Activated CD8-positive, alpha-beta memory T cell treated with anti-CD3 and anti-CD28 coated beads, Interleukin-2, amount 50 U/mL, for 4 hours (primary cell): ENCODE data around the gene GALNT10.
"Not testable (repeated sequence)": the region's sequence is repeated elsewhere in the genome, so short reads cannot be mapped to it uniquely, and the experiment has no call there.

Experiments used
- DNase-seq: peaks from one replicate; pipeline ENCODE4 v3.0.0-alpha.2; 2020

GALNT10 gene, protein sequence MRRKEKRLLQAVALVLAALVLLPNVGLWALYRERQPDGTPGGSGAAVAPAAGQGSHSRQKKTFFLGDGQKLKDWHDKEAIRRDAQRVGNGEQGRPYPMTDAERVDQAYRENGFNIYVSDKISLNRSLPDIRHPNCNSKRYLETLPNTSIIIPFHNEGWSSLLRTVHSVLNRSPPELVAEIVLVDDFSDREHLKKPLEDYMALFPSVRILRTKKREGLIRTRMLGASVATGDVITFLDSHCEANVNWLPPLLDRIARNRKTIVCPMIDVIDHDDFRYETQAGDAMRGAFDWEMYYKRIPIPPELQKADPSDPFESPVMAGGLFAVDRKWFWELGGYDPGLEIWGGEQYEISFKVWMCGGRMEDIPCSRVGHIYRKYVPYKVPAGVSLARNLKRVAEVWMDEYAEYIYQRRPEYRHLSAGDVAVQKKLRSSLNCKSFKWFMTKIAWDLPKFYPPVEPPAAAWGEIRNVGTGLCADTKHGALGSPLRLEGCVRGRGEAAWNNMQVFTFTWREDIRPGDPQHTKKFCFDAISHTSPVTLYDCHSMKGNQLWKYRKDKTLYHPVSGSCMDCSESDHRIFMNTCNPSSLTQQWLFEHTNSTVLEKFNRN

GRCh38 chr5:154190595-154191304 lies at the start of gene GALNT10:
Gene GALNT10 (plus strand): TSS chr5:154190733. CDS start chr5:154190867, 134 bp downstream.
- peak; percentile 67 for DNase-seq

DNA sequence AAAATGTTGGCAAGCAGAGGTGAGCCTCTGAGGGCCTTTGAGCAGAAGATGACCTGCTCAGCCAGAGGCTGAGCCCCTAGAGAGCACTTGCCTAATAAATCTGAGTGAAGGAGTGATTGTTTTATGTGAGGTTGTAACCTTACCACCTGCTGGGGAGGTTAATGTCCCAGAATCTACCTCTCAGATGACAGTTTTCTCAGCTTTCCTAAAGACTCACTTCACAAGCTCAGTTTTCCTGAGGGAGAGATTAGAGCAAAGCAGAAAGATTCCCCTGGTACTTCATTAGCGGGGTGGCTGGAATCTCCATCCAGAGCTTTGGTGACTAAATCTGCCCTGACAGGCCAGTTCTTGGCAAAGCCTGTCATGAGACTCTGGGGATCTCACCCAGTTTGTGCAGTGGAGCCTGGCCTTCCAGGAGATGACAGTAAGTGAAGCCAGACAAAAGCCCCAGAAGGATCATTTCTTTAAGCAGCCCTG lies 48.8 kb upstream of the GALNT10 start:
- no peak for DNase-seq

DNA sequence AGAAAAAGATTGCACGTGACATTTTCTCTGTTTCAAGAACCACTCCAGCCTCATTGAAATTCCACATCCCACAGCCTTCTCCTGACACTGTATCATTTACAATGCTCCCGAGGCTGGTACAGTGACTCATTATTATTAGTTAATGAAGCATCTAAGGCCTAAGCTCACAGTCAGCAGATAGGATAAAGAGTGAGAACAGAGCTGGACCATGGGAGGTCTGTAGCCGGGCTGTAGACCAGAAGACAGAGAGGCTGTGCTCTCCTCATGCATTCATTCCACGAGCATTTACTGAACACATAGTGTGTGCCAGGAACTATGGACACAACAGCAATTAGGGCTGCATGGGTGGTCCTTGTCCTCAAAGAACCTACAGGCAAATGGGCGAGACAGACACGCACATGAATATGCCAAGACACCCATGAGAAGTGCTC lies 47.3 kb upstream of the GALNT10 start:
- DNase-seq = no peak

DNA sequence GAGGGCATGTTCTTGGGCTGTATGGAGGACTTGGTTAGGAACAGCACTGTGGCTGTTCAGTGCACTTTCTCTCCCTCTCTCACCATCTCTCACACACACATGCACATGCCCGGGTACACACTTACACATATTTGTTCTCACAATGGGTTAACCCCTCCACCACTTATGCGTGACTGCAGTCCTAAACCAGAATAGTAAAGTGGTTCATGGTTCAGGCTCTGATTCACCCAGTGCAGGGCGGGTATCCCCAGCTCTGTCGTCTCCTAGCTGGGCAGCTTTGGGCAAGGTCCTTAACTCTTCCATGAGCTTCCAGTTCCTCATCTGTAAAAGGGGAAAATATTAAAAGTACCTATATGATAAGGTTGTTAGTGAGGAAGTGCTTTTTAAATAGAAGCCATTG lies 45.3 kb upstream of the GALNT10 start:
- DNase-seq = no peak

GRCh38 chr5:154146409-154146808 lies 44.1 kb upstream of the GALNT10 start:
- DNase-seq = no peak

- no peak for DNase-seq
These were observed 42.9 kb upstream of the GALNT10 start for GRCh38 chr5:154147666-154148065.

- not testable (repeated sequence) for DNase-seq
These were observed 40.1 kb upstream of the GALNT10 start for GRCh38 chr5:154150471-154150870.

GRCh38 chr5:154157483-154158378 lies 32.8 kb upstream of the GALNT10 start:
- DNase-seq = no peak

GRCh38 chr5:154158379-154158737 lies 32.2 kb upstream of the GALNT10 start:
- DNase-seq = no peak

DNA sequence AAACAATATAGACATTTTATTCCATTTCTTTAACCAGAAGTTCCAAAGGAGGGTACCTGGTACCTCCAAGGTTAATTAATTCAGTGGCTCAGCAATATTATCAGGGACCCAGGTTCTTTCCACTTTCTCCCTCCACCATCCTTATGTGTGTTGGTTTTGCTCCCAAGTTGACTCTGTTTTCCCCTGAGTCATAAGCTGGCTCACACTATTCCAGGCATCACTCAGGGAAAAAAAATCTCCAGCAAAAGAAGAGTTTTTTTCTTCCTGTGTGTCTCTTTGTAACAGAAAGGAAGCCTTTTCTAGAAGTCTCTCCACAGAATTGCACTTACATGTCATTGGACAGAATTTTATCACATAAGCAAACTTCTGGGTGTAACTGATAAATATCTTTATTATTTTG lies 31.2 kb upstream of the GALNT10 start:
- DNase-seq = no peak

DNA sequence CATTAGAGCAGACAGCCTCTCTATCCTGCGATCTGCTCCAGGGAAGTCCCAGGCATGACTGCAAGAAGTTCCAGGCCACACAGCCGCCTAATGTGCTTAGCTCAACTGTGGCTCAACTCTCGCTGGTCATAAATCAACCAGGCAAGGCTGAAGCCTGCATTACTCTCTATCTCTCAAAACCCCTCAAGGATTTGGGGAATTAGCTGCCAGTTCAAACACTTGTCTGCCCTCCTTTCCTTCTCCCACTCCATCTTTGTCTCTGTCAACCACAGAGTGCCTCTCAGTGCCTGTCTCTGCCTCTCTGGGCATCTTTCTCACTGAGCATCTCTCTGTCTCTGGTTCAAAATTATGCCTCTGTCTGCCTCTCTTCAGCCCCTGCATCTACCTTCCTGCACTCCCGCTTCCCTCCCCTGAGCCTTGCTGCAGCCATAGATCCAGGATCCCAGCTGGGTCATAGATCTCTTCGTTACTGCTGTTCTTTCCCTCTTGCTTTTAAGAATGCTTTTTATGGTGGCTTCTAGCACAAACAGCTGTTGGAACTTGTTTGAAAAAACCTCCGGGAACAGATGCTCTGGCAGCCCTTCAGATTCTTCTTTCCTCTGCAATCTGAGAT lies 27.9 kb upstream of the GALNT10 start:
- DNase-seq = no peak

GRCh38 chr5:154163327-154164248 lies 26.9 kb upstream of the GALNT10 start:
- no peak for DNase-seq

GRCh38 chr5:154164249-154164581 lies 26.3 kb upstream of the GALNT10 start:
- no peak for DNase-seq

DNA sequence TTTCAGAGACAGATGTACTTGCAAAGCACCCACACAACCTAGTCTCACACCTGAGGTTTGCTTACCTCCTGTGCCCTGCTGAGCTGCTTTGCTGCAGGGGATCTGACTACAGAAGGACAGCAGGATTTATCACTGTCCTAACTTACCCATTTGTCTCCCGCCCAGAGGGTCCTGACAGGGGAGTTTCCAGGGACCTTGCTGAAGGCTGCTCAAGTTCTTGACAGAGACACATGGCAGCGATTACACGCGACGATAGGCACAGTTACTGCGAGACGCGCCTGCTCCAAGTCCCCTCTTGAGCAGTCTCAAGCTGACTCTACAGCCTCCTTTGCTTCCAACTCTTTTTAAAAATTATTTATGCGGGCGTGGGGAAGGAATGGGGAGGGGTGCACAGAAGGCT lies 24.6 kb upstream of the GALNT10 start:
- no peak for DNase-seq

GRCh38 chr5:154166901-154167791 lies 23.4 kb upstream of the GALNT10 start:
- no peak for DNase-seq

DNA sequence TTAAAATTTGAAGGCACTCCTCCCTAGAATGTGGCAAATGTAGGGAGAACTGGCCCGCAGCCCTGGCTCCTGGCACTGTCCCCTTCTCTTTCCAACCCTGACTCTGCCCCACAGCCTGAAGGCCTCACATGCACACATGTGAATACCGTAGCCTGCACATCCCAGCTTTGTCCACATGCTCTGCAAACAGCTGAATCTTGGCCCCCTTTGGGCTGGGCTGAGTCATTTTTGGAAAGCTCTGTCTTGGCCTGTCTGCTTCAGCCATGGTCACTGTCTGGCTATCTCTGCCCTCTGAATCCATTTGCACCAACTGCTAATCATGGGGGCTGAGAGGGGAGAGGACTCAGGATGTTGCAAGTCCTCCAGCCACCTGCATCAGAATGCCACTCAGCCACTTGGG lies 22.1 kb upstream of the GALNT10 start:
- DNase-seq = no peak

- DNase-seq = no peak
These were observed 17.7 kb upstream of the GALNT10 start for GRCh38 chr5:154172785-154173184.

- no peak for DNase-seq
These were observed 16.4 kb upstream of the GALNT10 start for GRCh38 chr5:154174091-154174490.

DNA sequence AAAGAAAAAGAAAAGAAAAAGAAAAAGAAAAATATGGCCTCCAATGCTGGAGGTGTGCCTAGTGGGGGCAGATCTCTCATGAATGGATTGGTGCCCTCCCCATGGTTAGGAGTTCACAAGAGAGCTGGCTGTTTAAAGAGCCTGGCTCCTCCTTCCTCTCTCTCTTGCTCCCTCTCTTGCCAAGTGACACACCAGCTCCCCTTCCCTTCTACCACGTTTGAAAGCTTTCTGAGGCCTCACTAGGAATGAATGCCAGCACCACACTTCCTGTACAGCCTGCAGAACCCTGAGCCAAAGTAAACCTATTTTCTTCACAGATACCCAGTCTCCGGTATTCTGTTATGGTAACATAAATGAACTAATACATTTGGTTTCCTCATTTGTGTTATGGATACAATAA lies 14.4 kb upstream of the GALNT10 start:
- DNase-seq = no peak

GRCh38 chr5:154178661-154179060 lies 11.9 kb upstream of the GALNT10 start:
- DNase-seq = no peak
